ENCODE data around the gene CRYBG2. TPM values are rescaled to one million over a fixed set of nuclear protein-coding genes. Genes with fewer than 3 reads are reported as not detected.

The CRYBG2 gene
- total and polyA plus RNA-seq, 2 of the 8 experiments (the other 6 are each of a cell fraction or from before 2014, with no cell fraction given): 14.2 to 17.0 TPM

- TF ChIP-seq CTBP2 (IDR thresholded peaks at IDR 0.05; ENCODE audit: borderline replicate concordance, insufficient read depth, insufficient read length, low read length) (peak; percentile 28), CHD1 (IDR thresholded peaks at IDR 0.05; ENCODE audit: low read depth, low read length) (no peak), CREB1 (IDR thresholded peaks at IDR 0.05) (no peak), TAF1 (IDR thresholded peaks at IDR 0.05; ENCODE audit: low read depth, low read length) (no peak), TCF12 (IDR thresholded peaks at IDR 0.05; ENCODE audit: low read depth, low read length) (0 out of 2 replicates have a peak, but pooled peaks have one; percentile 66), RAD21 (IDR thresholded peaks at IDR 0.05 in 1 of 2, conservative IDR thresholded peaks at IDR 0.05 in 1 of 2; ENCODE audit: low read depth in 2 of 2, low read length in 2 of 2) (peak; percentile 51 to 69), POLR2AphosphoS5 (IDR thresholded peaks at IDR 0.05; ENCODE audit: low read depth, low read length) (no peak), RXRA (IDR thresholded peaks at IDR 0.05; ENCODE audit: insufficient read depth, low read depth, low read length) (no peak), EP300 (IDR thresholded peaks at IDR 0.05; ENCODE audit: borderline replicate concordance in 1 of 2, low read depth in 2 of 2, low read length in 2 of 2) (no peak), TAF7 (optimal IDR thresholded peaks at IDR 0.05; ENCODE audit: borderline replicate concordance, low read depth, low read length) (peak; percentile 52), JUND (IDR thresholded peaks at IDR 0.05; ENCODE audit: low read length) (no peak)
Measured at GRCh38 chr1:26285366-26286063, 68.4 kb downstream of the CRYBG2 start (continued).
